ENCODE results near the gene LRRTM4. TPM values are rescaled to one million over a fixed set of nuclear protein-coding genes. Genes with fewer than 3 reads are reported as not detected.

LRRTM4 gene
- polyA plus RNA-seq, 1 donor (not counting 4 experiments of a cell fraction or from before 2014, with no cell fraction given), result not detected

- no peak overlapping the region for H3K27ac ChIP-seq (ENCODE audit: control insufficient read depth, insufficient read depth, low read length)
- no peak overlapping the region for H3K4me2 ChIP-seq (ENCODE audit: control insufficient read depth, extremely low read depth, insufficient read depth, low read depth, low read length)
- DNase-seq (ENCODE audit: low read depth, low spot score), result no peak
- H3K79me2 ChIP-seq (ENCODE audit: control insufficient read depth, insufficient read depth, low read length), result no peaks in the 10 kb centered on the region
- no peaks in the 10 kb centered on the region for H3K36me3 ChIP-seq (ENCODE audit: control insufficient read depth in 2 of 2, extremely low read depth in 1 of 2, insufficient read depth in 2 of 2, low read length in 2 of 2)
- dilution Hi-C loops (cut with MboI; ENCODE audit: extremely low pct_ligation_motif_present, low sequenced_read_pairs), result no loop called here
- no peak for FAIRE-seq
- TF ChIP-seq CTCF (optimal IDR thresholded peaks at IDR 0.05 in 1 of 3, IDR thresholded peaks at IDR 0.05 in 1 of 3, conservative IDR thresholded peaks at IDR 0.05 in 1 of 3; ENCODE audit: extremely low read depth in 1 of 3, insufficient read depth in 2 of 3, low read length in 3 of 3) (no peak), EZH2 (IDR thresholded peaks at IDR 0.05; ENCODE audit: low read length) (no peak)
- no peaks in the 10 kb centered on the region for H3K9me1 ChIP-seq (ENCODE audit: control insufficient read depth, extremely low read depth, insufficient read depth, low read length)
- H3K9me3 ChIP-seq (ENCODE audit: control insufficient read depth, low read depth, low read length), result no peaks in the 10 kb centered on the region
- no peak overlapping the region for H3K4me3 ChIP-seq (ENCODE audit: control insufficient read depth in 2 of 3, extremely low read depth in 1 of 3, insufficient read depth in 2 of 3, low read depth in 1 of 3, low read length in 3 of 3)
- no peaks in the 10 kb centered on the region for H3K27me3 ChIP-seq (ENCODE audit: control insufficient read depth, extremely low read depth, insufficient read depth, low read length)
- no peak overlapping the region for H3K9ac ChIP-seq (ENCODE audit: control insufficient read depth, extremely low read depth, insufficient read depth, low read length)
- H2AFZ ChIP-seq (ENCODE audit: control insufficient read depth, low read length), result no peak overlapping the region
- H3K4me1 ChIP-seq (ENCODE audit: control insufficient read depth, extremely low read depth, insufficient read depth, low read length), result no peaks in the 10 kb centered on the region
- H4K20me1 ChIP-seq (ENCODE audit: control insufficient read depth, extremely low read depth, insufficient read depth, low read length), result no peaks in the 10 kb centered on the region
Measured at GRCh38 chr2:77512507-77512906, 9.7 kb downstream of the LRRTM4 start.

- no peaks in the 10 kb centered on the region for H3K27me3 ChIP-seq (ENCODE audit: control insufficient read depth, extremely low read depth, insufficient read depth, low read length)
Measured at GRCh38 chr2:77508511-77508910, 13.7 kb downstream of the LRRTM4 start.

More at GRCh38 chr2:77508511-77508910, 13.7 kb downstream of the LRRTM4 start:
- Histone ChIP-seq H3K36me3 (ENCODE audit: control insufficient read depth in 2 of 2, extremely low read depth in 1 of 2, insufficient read depth in 2 of 2, low read length in 2 of 2) (no peaks in the 10 kb centered on the region), H3K27ac (ENCODE audit: control insufficient read depth, insufficient read depth, low read length) (no peak overlapping the region), H3K4me1 (ENCODE audit: control insufficient read depth, extremely low read depth, insufficient read depth, low read length) (no peaks in the 10 kb centered on the region), H3K4me2 (ENCODE audit: control insufficient read depth, extremely low read depth, insufficient read depth, low read depth, low read length) (no peak overlapping the region), H3K79me2 (ENCODE audit: control insufficient read depth, insufficient read depth, low read length) (no peaks in the 10 kb centered on the region), H3K4me3 (ENCODE audit: control insufficient read depth in 2 of 3, extremely low read depth in 1 of 3, insufficient read depth in 2 of 3, low read depth in 1 of 3, low read length in 3 of 3) (no peak overlapping the region), H4K20me1 (ENCODE audit: control insufficient read depth, extremely low read depth, insufficient read depth, low read length) (no peaks in the 10 kb centered on the region), H2AFZ (ENCODE audit: control insufficient read depth, low read length) (no peak overlapping the region), H3K9ac (ENCODE audit: control insufficient read depth, extremely low read depth, insufficient read depth, low read length) (no peak overlapping the region), H3K9me1 (ENCODE audit: control insufficient read depth, extremely low read depth, insufficient read depth, low read length) (no peaks in the 10 kb centered on the region), H3K9me3 (ENCODE audit: control insufficient read depth, low read depth, low read length) (no peaks in the 10 kb centered on the region)
- no peak for TF ChIP-seq CTCF (optimal IDR thresholded peaks at IDR 0.05 in 1 of 3, IDR thresholded peaks at IDR 0.05 in 1 of 3, conservative IDR thresholded peaks at IDR 0.05 in 1 of 3; ENCODE audit: extremely low read depth in 1 of 3, insufficient read depth in 2 of 3, low read length in 3 of 3)
- no peak for TF ChIP-seq EZH2 (IDR thresholded peaks at IDR 0.05; ENCODE audit: low read length)
- dilution Hi-C loops (cut with MboI; ENCODE audit: extremely low pct_ligation_motif_present, low sequenced_read_pairs), result no loop called here
- DNase-seq (ENCODE audit: low read depth, low spot score) (no peak), FAIRE-seq (no peak)
